Measurements from ENCODE around the gene LBHD1.
"Not testable (repeated sequence)": the region's sequence is repeated elsewhere in the genome, so short reads cannot be mapped to it uniquely, and the experiment has no call there.

Gene LBHD1

DNA sequence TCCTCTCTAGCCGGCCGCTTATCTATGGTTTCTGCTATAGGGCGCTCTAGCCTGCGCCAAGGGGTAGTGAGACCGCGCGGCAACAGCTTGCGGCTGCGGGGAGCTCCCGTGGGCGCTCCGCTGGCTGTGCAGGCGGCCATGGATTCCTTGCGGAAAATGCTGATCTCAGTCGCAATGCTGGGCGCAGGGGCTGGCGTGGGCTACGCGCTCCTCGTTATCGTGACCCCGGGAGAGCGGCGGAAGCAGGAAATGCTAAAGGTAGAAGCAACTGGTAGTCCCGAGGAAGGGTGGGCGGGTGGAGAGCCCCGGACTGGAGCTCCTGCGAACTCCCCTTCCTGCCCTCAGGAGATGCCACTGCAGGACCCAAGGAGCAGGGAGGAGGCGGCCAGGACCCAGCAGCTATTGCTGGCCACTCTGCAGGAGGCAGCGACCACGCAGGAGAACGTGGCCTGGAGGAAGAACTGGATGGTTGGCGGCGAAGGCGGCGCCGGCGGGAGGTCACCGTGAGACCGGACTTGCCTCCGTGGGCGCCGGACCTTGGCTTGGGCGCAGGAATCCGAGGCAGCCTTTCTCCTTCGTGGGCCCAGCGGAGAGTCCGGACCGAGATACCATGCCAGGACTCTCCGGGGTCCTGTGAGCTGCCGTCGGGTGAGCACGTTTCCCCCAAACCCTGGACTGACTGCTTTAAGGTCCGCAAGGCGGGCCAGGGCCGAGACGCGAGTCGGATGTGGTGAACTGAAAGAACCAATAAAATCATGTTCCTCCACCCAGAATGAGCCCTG, at the start of gene LBHD1, which contains the start of gene UQCC3:
Gene LBHD1, minus strand, starts transcription at position 660 of the 782 bp plus-strand sequence. CDS start 2,236 bp downstream, outside the sequence.
Gene UQCC3, plus strand, starts transcription at position 66 of the 782 bp plus-strand sequence. Its CDS starts 73 bp downstream, at position 139.
- DNase-seq (ENCODE audit: low read depth) = peak; percentile 50

DNA sequence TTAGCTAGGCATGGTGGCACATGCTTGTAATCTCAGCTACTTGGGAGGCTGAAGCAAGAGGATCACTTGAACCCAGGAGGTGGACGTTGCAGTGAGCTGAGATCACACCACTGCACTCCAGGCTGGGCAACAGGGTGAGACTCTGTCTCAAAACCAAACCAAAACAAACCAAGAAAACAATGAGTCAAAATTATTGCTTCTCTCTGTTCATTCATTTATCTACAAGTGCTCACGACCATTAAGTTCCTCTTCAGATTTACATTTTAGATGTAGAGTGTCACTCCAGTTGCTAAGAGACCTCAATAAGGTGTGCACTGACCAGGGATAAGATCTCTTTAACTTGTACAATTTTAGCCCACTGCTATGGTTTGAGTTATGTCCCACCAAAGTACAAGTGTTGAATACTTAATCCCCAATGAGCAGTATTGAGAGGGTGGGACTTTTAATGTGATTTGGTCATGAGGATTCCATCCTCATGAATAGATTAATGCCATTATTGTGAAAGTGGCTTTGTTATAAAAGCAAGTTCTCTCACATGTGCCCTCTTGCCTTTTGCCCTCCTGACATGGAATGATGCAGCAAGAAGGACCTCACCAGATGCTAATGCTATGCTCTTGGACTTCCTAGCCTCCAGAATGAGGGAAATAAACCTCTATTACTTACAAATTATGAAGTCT, 47.4 kb upstream of the LBHD1 start:
- no peak for DNase-seq (ENCODE audit: low read depth)

DNA sequence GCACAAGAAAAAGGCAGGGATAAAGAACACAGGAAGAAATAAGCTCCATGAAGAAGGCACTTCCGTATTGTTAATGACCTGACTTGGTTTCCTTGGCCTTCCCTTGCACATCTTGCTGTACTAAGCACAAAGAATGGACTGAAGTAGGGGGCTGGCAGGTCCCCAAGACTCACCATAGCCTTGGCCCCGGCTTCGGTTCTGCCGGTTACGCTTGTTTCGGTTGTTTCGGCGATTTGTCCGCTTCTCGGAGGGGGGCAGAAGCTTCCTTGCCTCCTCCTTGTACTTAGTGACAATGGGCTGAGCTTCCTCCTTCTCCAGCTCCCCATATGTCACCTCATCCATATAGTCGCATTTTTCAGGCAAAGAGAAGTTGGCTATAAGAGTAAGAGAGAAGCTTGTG, 44.7 kb upstream of the LBHD1 start:
- DNase-seq (ENCODE audit: low read depth) = no peak

DNA sequence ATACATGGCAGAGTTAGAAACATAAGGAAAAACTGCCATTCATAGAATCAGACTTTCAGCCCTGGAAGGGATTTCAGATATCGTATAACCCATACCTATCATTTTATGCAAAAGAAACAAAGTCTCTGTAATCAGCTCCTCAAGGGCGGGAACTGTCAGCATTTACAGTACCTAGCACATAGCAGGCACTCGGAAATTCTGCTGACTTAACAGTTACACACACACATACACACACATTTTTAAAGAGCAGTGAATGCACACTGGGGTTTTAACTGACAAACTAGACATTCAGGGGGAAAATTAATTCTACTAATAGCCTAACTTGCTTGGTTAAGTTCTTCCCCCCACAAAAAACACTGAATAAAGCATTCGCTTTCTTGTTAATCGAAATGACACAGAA, 44.1 kb upstream of the LBHD1 start:
- DNase-seq (ENCODE audit: low read depth) = no peak

DNA sequence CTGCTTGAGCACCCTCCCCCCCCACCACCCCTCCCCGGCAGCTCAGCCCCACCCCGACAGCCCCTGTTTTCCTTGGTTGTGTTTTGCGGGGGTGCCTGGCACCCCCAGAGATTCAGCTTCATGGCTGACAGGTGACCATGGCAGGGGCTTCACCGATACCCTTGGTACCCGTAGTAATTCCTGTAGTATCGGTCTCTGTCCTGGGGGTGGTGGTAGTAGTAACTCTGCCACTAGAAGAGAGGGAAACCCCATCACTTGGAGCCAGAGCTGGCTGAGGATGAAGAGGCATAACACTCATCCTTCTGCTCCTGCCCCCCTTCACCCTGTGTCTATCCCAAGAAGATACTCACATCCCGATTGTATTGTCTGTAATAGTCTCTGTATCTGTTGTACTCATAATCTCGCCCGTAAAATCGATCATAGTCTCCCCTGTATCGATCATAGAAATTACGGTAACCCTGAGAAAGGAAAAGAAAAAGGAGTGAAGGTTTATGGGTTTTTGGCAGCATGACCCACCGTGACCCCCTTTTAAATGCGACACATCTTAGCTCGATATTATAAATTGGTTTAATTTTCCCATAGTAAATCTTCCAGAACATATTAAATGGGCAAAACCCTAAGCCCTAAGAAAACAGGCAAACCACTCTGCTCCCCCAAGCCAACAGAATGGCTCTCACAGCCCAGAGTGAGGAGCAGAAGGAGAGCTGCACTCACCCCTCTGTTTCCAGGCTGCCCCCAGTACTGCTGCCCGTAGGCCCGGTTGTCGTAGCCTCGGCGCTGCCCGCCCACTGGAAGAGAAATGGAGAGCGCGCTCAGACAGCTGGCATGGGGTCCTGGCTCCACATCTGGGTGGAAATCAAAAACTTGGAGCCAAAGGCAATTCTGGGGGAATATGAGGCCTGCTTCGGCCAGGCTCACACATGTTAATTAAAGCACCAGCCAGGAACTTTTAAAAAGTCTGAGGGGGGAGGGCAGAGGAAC, 43.4 kb upstream of the LBHD1 start:
- no peak for DNase-seq (ENCODE audit: low read depth)

DNA sequence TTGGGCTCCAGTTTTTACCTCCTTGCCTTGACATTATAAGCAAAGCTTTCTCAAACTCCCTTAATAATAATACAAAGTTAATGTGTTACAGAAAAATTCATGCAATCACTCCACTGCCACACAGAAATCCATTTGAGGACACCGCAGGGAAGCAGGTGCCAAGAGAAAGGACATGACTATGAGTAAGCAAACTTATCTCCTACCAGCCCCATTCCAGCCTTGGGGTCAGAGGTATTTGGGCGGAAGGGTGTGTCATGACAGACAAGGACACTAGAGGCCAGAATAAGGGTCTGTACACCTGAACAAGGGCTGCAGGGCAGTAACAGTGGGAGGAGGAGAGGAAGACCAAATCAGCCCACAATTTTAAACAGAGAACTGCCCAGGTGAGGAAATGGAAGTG, 41.3 kb upstream of the LBHD1 start:
- no peak for DNase-seq (ENCODE audit: low read depth)

DNA sequence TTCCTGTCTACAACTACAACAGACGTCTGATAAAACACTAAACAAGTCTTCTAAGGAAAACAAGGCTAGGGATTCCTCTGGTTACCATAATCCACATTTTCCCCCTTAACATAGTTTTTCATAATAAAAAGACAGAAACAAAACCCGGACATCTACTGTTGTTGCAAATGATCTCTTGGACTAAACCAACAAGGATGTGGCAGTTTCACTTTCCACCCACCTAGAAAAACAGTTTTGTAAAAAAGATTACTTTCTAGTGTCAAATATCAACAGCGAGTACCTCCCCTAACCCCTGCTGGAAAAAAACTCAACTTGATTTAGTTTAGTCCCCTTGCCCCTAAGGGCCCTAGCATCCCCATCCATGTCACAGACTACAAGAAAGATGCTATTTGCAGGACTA, 40.8 kb upstream of the LBHD1 start:
- no peak for DNase-seq (ENCODE audit: low read depth)

DNA sequence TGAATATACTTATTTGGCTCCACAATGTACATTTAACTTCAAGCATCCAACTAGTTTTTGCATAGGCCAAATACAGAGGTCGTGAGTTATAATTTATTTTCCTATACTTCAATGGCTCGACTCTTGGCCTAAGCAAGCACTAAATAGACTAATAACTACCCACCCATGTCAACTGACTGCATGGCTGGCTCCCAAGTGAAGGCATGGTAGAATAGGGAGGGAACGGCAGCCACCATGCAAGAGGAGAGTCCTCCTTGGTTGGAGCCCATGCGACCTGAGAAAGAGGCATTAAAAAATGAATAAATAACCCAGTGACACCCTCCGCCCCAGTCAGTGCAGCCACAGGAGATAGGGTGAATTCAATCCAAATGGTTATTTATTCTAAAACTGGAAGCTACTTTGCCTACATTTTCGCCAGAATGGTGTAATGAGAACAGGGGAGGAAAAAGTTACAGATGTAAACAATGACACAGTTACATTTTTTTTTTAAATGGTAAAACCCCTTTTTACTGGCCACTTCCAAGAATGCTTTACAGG, 40.3 kb upstream of the LBHD1 start:
- DNase-seq (ENCODE audit: low read depth) = no peak

DNA sequence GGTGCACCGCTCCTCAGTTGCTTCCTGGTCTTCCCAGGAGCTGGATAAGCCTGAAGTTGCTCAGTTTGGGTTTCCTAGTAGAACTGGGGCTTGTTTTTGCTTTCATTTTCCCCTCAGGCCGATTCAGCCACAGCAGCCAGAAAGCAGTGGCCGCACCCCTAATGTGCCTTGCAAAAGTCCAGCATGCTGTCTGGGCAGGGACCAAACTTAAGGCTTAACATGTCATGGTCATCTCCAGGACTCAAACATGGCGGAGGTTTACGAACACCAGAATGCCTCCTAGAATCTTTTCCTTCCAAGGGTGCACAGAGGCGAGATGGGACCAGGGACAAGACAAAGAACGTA, 37.9 kb upstream of the LBHD1 start:
- DNase-seq (ENCODE audit: low read depth) = no peak

DNA sequence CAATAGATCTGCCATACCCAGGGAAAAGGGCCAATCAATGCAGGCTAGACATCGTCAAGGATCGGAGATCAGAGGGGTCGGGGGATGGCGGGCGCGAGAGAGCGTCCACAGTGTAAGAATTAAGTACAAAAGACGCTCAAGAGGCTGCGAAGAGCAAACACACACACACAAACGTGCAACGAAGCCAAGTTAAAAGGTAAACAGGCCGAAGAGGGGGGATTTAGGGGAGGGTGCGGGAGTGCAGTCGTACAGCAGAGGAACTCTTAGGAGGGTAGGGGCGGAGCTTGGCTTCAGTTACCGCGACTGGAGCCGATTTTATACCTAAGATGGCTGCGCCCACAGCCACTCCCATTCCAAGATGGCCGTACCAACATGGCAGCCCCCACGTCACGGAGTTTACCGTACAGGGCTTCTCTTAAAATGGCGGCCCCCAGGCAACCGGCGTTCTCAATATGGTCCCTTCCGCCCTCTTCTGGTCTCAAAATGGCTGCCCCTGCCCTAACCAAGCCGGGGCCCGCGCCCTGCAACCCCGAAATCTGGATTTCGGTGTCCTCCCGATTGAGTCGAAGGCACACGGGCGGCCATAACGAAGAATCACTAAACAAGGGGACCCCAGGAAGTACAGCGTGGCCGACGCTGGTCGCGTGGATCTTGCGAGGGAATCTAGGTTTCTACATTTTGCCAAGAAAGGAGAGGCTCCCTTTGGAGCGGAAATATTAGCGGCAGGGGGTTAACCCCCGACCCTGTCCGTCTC, 37.4 kb upstream of the LBHD1 start:
- DNase-seq (ENCODE audit: low read depth) = peak; percentile 94

DNA sequence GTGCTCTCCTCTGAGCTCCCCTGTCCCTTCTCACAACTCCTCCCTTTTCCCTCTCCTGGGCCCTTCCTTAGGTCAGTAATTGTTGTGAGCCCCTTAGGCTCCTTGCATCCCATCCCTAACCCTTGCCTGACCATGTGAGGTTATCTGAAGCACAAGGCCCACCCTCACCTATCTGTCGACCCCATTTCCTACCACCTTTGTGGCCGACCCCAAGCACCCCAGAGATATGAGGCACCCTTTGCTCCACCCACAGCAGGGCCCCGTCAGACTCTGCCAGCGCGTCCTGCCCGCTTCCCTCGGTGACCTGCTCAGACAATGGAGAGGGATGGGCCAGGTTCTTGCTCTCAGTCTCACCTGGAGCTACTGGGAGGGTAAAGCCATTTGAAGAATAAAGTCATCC, 36.7 kb upstream of the LBHD1 start:
- peak; percentile 34 for DNase-seq (ENCODE audit: low read depth)

DNA sequence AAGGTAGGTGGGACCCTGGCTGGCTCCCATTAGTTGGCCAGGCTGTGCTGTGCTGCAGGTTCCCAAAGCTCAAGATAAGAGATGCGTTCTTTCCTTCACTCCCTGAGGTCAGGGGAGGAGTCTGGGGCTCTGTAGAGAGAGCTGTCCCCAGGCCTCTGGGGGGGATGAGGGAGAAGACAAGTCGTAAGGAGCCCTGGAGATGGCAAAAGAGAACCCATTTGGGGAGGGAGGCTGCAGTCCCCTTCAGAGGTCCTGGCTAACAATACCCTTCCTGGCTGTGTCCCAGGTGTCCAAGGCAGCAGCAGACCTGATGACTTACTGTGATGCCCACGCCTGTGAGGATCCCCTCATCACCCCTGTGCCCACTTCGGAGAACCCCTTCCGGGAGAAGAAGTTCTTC, 36.3 kb upstream of the LBHD1 start:
- DNase-seq (ENCODE audit: low read depth) = no peak

DNA sequence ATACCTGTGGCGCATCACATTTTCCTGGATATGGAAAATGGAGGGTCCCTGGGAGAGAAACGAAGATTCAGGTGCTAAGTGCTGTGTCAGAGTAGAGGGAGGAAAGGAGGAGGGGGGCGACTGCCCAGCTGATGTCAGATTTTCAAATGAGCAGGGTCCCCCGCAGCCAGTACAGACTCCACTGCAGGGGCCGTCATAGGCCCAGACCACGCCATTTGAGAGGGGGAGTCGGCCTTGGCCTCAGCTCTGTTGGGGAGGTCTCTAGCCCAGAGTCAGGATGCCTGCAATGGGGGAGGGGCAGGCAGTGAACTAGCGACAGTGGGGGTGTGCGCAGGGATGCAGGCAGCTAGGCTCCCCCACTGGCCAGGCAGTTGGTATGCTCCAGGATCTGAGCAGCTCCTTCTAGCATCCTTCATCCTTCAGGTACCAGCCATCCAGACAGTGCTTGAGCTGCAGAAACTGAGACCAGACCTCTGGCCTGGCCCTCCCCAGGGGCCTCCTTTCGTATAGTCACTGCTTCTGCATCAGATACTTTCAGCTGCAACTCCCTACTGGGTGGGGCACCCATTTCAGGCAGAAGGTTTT, 35.3 kb upstream of the LBHD1 start, which contains the start of the genes BSCL2 and GNG3:
Gene BSCL2, minus strand, starts transcription at position 148 of the 585 bp plus-strand sequence. CDS start 229 bp downstream, outside the sequence.
Gene GNG3, plus strand, starts transcription at position 400 of the 585 bp plus-strand sequence. CDS start 620 bp downstream, outside the sequence.
- DNase-seq (ENCODE audit: low read depth) = no peak

DNA sequence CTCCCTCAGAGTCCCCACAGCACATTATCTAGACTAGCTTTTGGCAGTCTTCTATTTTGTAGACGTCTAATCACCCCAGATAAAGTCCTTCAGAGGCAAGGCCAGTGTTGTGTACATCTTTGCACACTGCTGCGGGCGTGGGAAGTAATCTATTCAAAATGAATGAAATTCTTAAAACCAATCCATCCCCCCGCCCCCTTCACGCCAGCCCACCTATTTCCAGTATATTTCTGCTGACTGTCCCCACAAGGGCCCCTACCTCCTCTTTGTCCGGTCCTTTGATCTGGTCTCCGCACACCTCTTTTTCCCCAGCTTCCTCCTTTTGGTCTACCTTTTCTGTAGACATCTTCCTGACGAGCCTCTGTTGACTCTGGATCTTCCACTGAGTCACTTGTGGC, 34.8 kb upstream of the LBHD1 start:
- no peak for DNase-seq (ENCODE audit: low read depth)

DNA sequence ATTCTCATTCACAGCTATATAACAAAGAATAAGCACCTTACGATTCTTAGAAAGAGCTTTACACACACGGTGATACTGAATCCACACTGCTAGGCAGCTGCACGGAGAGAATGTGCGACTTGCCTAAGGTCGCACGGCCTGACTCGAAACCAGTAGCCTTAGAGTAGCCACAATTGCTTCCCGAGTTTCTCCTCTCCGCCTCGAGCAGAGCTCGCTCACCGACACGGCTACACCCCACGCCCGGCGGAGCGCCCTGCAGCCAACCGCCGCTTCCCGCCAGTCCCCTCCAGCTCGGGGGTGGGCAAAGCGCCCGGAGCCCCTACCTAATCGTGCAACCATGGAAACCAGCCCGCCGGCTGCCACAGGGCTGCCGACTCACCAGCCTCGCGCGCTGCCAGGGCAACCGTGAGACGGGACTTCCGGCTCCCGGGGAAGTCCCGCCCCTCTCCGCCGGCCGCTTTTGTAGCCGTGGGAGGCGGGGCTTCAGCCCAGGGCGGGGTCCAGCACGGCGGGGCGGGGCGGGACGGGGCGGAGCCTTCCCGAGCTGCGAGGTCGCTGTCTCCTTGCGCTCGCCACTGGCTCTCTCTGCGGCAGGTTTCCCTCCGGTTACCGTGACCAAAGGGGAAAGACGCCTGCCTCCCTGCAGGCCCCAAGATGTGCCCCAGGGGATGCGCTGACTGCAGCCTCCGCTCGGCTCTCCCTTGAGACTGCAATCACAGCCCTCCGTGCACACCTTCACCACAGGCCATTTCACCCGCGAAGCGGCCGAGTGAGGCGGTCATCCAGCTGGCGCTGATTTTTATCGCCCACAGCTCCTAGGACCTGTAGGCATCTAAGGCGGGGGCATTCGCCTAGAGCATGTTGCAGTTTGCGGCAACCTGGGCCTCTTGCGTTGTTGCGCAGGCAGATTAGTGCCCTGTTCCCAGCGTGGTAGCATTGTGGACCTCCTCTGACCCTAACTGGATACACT, 34.1 kb upstream of the LBHD1 start:
- DNase-seq (ENCODE audit: low read depth) = peak; percentile 92

DNA sequence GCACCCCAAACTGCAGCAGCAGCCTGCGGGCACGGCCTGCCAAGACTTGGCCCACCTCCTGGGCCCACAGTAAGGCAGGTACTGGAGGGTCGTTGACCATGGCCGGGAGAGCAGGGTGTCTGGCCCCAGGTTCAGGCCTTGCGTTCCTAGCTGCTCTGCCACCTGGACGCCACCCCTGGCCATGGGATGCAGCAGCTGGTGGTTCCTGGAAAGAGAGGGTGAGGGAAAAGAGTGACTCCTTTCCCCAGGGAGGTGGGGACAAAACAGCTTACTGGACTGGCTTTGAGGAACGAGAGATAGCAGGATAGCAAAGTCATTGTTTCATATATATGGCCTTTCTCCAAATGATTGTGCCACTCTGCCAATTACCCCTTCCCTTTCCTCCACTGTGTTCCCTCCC, 33.3 kb upstream of the LBHD1 start:
- no peak for DNase-seq (ENCODE audit: low read depth)

DNA sequence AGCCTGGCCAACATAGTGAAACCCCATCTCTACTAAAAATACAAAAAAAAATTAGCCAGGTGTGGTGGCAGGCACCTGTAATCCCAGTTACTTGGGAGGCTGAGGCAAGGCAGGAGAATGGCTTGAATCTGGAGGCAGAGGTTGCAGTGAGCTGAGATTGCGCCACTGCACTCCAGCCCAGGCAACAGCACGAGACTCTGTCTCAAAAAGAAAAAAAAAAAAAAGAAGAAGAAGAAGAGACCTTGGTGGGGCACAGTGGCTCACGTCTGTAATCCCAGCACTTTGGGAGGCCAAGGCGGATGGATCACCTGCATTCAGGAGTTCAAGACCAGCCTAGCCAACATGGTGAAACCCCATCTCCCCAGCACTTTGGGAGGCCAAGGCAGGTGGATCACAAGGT, 31.9 kb upstream of the LBHD1 start:
- not testable (repeated sequence) for DNase-seq (ENCODE audit: low read depth)

DNA sequence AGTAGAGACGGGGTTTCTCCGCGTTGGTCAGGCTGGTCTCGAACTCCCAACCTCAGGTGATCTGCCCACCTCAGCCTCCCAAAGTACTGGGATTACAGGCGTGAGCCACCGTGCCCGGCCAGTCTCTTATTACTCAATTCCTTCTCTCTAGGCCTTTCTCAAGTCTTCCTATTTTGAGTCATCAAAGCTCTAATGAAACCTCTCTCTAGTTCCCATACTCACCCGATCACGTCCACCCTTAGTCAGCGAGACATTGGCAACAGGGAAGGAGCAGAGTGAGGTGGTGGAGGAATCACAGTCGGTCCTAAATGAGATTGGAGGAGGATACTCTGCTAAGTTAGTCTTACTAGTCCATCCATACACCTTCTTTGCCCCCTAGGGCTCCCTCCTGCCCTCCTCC, 30.2 kb upstream of the LBHD1 start:
- DNase-seq (ENCODE audit: low read depth) = no peak

DNA sequence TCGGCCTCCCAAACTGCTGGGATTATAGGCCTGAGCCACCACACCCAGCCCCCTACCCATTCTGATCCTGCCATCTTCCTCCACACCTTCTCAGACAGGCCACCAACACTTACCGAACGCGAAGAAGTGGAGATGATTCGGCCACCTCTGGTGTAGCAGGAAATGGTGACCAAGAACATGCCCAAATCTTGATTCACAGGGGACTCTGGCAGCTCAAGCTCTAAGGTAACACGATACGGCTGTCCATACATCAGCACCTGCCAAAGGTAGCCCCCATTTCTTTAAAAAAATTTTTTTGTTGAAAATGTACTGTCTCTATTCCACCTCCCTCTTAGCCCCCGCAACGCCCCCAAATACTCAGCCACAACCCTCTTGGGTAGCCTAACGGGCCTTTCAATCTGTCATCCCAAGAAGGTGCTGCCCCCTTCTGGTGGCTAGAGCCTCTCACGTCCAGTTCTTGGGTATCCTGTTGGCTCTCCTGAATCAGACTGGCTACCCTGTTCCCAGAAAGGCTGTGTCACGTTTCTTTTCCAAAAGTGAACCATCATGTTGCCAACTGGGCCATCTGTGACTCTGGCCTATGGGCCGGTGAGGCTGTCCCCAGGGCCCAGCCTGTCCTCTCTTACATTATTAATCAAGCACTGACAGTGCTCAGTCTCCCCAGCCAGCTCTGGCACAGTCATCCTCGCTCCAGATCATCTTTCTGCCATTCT, 22.5 kb upstream of the LBHD1 start:
- peak; percentile 52 for DNase-seq (ENCODE audit: low read depth)
